Measurements from ENCODE around the gene TGFBR3.

Gene TGFBR3

GRCh38 chr1:91696321-91696720, 189.6 kb downstream of the TGFBR3 start:
- no peak for TF ChIP-seq CTCF (IDR thresholded peaks at IDR 0.05; ENCODE audit: poor library complexity, severe bottlenecking)
- no peak for ATAC-seq (ENCODE audit: low read depth)
- H3K27me3 ChIP-seq (ENCODE audit: insufficient read depth, poor library complexity, severe bottlenecking), result no peaks in the 10 kb centered on the region
- H3K4me1 ChIP-seq (ENCODE audit: insufficient read depth, poor library complexity, severe bottlenecking), result no peaks in the 10 kb centered on the region
- H3K27ac ChIP-seq (ENCODE audit: poor library complexity, severe bottlenecking), result no peak overlapping the region
- no peak overlapping the region for H3K4me3 ChIP-seq (ENCODE audit: severe bottlenecking)
- no peaks in the 10 kb centered on the region for H3K9me3 ChIP-seq (ENCODE audit: severe bottlenecking)
- H3K36me3 ChIP-seq (ENCODE audit: low read depth), result no peaks in the 10 kb centered on the region
- DNase-seq (ENCODE audit: low spot score), result no peak

- Histone ChIP-seq H3K27ac (ENCODE audit: poor library complexity, severe bottlenecking) (no peak overlapping the region), H3K9me3 (ENCODE audit: severe bottlenecking) (no peaks in the 10 kb centered on the region), H3K27me3 (ENCODE audit: insufficient read depth, poor library complexity, severe bottlenecking) (no peaks in the 10 kb centered on the region), H3K4me1 (ENCODE audit: insufficient read depth, poor library complexity, severe bottlenecking) (no peaks in the 10 kb centered on the region), H3K36me3 (ENCODE audit: low read depth) (no peaks in the 10 kb centered on the region), H3K4me3 (ENCODE audit: severe bottlenecking) (no peak overlapping the region)
- no peak for TF ChIP-seq CTCF (IDR thresholded peaks at IDR 0.05; ENCODE audit: poor library complexity, severe bottlenecking)
- DNase-seq (ENCODE audit: low spot score) (no peak), ATAC-seq (ENCODE audit: low read depth) (no peak)
Observed at GRCh38 chr1:91693557-91693956, 192.4 kb downstream of the TGFBR3 start.

- DNase-seq (ENCODE audit: low spot score), result no peak
- Histone ChIP-seq H3K4me3 (ENCODE audit: severe bottlenecking) (no peak overlapping the region), H3K27me3 (ENCODE audit: insufficient read depth, poor library complexity, severe bottlenecking) (no peaks in the 10 kb centered on the region), H3K36me3 (ENCODE audit: low read depth) (no peaks in the 10 kb centered on the region), H3K4me1 (ENCODE audit: insufficient read depth, poor library complexity, severe bottlenecking) (no peaks in the 10 kb centered on the region), H3K9me3 (ENCODE audit: severe bottlenecking) (no peaks in the 10 kb centered on the region), H3K27ac (ENCODE audit: poor library complexity, severe bottlenecking) (no peak overlapping the region)
- no peak for TF ChIP-seq CTCF (IDR thresholded peaks at IDR 0.05; ENCODE audit: poor library complexity, severe bottlenecking)
- no peak for ATAC-seq (ENCODE audit: low read depth)
Observed at GRCh38 chr1:91691525-91691924, 194.4 kb downstream of the TGFBR3 start.

GRCh38 chr1:91689641-91690481, 196.1 kb downstream of the TGFBR3 start:
- H3K36me3 ChIP-seq (ENCODE audit: low read depth), result no peaks in the 10 kb centered on the region

More at GRCh38 chr1:91689641-91690481, 196.1 kb downstream of the TGFBR3 start:
- Histone ChIP-seq H3K9me3 (ENCODE audit: severe bottlenecking) (no peaks in the 10 kb centered on the region), H3K27me3 (ENCODE audit: insufficient read depth, poor library complexity, severe bottlenecking) (no peaks in the 10 kb centered on the region), H3K27ac (ENCODE audit: poor library complexity, severe bottlenecking) (no peak overlapping the region), H3K4me3 (ENCODE audit: severe bottlenecking) (no peak overlapping the region), H3K4me1 (ENCODE audit: insufficient read depth, poor library complexity, severe bottlenecking) (no peaks in the 10 kb centered on the region)
- TF ChIP-seq CTCF (IDR thresholded peaks at IDR 0.05; ENCODE audit: poor library complexity, severe bottlenecking), result no peak
- ATAC-seq (ENCODE audit: low read depth) (no peak), DNase-seq (ENCODE audit: low spot score) (no peak)
